GM12891 (cell line): Measurements from ENCODE around the gene AMFR.

Experiments used
- POLR2A ChIP-seq: IDR thresholded peaks from 2 replicates; pipeline ENCODE4 v1.6.1; 2011; ENCODE audit warnings: low read depth, low read length, control low read depth
- POU2F2 ChIP-seq: IDR thresholded peaks from 2 replicates; pipeline ENCODE4 v1.6.1; 2011; ENCODE audit warnings: low read depth, mild to moderate bottlenecking, control low read depth, low read length, moderate library complexity

- TF ChIP-seq POLR2A (no peak), POU2F2 (no peak)
Measured at GRCh38 chr16:56362706-56363105, 62.6 kb downstream of the AMFR start.
